ENCODE measurements around the gene OR5K1. TPM values are rescaled to one million over a fixed set of nuclear protein-coding genes. Genes with fewer than 3 reads are reported as not detected.

The OR5K1 gene
- total RNA-seq, 2 experiments from 2014 or later, result not detected

Other genes with a start within 250 kb of the OR5K1 start
- not detected for gene OR5H6, start 199.0 kb upstream of the OR5K1 start, total RNA-seq
- gene OR5H2, start 180.7 kb upstream of the OR5K1 start, total RNA-seq, result not detected
- not detected for gene OR5K4, start 109.3 kb upstream of the OR5K1 start, total RNA-seq
- gene OR5K3, start 72.5 kb upstream of the OR5K1 start, total RNA-seq, result not detected
- not detected for gene OR5K2, start 34.5 kb downstream of the OR5K1 start, total RNA-seq
- 100 to 1,000 TPM; 534 to 542 TPM for gene CLDND1, start 59.7 kb downstream of the OR5K1 start, total RNA-seq
- 10 to 100 TPM; 40.6 to 44.1 TPM for gene GPR15, start 68.8 kb downstream of the OR5K1 start, total RNA-seq
- gene CPOX, start 130.4 kb downstream of the OR5K1 start, total RNA-seq, result 10 to 100 TPM; 51.1 to 52.2 TPM

All from activated naive CD8-positive, alpha-beta T cell treated with anti-CD3 and anti-CD28 coated beads, Interleukin-2, amount 10 ng/mL, durations not matched to agents 7 days and 5 days (primary cell).